GM10248 (cell line): ENCODE results near the gene CHST8.

Experiments
- CTCF ChIA-PET: fragments of 300-600 bp; sonication (Branson Sonifier 250); formaldehyde crosslinking; extraction: SDS; loops from one replicate; lab custom pipeline; 2021; ENCODE audit warnings: antibody characterized with exemption; lab: Yijun Ruan, JAX
- POLR2A ChIA-PET: fragments of 350-650 bp; sonication (Branson Sonifier 250); formaldehyde crosslinking; extraction: SDS; loops from one replicate; lab custom pipeline; 2020; ENCODE audit warnings: antibody characterized with exemption; lab: Yijun Ruan, JAX
- DNase-seq: peaks from one replicate; pipeline ENCODE4 v3.0.0; 2012; ENCODE audit errors: extremely low spot score
- TF ChIP-seq, protein P1 (sequence below): IDR thresholded peaks from 2 replicates; pipeline ENCODE4 v1.5.1; 2012; ENCODE audit warnings: mild to moderate bottlenecking, low read depth; ENCODE audit errors: extremely low read depth, missing control alignments, control extremely low read depth

CHST8 gene

DNA sequence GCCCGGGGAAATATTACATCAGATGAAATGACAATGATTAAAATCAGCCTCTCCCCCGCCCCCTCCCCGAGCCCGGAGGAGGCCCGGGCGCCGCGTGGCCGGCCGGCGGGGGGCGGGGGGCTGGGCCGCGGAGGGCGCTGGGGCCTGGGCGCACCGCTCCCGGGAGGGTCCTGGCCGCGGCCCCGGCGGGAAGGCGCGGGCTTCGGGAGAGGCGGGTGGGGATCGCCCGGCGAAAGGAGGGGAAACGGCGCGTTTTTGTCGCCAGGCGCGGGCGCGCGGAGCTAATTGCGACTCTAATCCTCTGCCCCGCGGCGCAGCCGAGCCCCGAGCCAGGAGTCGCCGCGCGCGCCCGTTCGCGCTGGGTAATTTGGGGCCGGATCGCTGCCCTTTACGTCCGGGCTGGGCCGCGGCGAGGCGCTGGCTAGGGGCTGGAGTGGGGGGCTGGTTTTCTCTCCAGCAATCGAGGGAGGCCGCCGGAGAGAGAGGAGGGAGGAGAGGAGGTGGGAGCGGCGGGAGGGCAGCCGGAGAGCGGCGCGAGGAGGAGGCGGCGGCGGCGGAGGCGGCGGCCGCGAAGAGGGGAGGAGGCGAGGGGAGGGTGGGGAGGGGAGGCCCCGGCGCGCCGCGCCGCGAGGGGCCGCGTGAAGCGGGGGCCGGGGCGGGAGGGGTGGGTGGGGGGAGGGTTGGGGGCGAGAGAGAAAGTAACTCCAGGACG is 174.6 kb downstream of the CHST8 start, which contains the start of gene KCTD15:
Gene KCTD15 (plus strand): TSS at position 707 of the 712 bp plus-strand sequence. CDS start 3,585 bp downstream, outside the sequence.
- no peak for DNase-seq
- POLR2A ChIA-PET = no interaction called here
- TF ChIP-seq, protein P1, sequence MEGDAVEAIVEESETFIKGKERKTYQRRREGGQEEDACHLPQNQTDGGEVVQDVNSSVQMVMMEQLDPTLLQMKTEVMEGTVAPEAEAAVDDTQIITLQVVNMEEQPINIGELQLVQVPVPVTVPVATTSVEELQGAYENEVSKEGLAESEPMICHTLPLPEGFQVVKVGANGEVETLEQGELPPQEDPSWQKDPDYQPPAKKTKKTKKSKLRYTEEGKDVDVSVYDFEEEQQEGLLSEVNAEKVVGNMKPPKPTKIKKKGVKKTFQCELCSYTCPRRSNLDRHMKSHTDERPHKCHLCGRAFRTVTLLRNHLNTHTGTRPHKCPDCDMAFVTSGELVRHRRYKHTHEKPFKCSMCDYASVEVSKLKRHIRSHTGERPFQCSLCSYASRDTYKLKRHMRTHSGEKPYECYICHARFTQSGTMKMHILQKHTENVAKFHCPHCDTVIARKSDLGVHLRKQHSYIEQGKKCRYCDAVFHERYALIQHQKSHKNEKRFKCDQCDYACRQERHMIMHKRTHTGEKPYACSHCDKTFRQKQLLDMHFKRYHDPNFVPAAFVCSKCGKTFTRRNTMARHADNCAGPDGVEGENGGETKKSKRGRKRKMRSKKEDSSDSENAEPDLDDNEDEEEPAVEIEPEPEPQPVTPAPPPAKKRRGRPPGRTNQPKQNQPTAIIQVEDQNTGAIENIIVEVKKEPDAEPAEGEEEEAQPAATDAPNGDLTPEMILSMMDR = no peak
- CTCF ChIA-PET = interaction anchor here (1.5 to 1.7 kb wide), 2 partner anchors 16 to 18 kb away, joined by 4 to 5 read pairs; no protein-coding TSS in a partner anchor

DNA sequence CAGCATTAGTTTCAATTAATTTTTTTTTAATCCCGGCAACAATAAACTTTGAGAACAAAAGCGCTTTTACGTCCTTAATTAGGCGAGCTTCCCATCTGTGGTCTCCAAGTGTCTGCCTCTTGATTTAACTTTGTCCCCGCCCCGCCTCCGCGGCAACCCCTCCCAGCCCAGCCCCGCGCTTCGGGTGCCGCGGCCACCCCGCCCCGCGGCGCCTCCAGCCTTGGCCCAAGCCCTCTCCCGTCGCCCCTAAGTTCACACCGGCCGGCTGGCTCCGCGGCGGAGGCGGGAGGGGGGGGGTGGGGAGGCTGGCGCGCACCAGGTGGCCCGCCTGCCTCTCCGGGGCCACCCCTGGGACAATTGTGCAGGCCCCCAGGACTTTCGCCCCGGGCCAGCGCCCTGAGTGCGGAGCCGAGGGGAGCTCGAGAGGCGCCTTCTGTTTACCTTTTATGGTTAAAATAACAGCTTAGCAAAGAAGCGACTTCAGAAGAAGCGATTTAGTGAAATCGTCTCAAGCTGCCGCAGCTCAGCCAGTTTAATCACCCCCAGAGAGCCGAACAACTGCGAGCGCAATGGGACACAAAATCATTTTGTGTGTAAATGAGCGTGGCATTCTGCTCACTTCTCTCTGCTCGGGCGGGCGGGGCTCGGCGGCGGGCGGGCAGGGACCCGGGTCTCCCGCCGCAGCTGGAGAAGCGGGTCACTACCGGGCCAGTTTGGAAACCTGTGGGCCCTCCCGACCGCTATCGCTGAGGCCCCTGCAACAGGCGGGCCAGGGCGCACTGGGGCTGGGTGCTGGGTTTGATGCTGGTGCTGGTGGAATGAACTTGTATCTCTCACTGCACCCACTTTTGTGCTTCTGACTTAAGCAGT is 176.3 kb downstream of the CHST8 start:
- no peak for DNase-seq
- ChIA-PET CTCF (interaction anchor here (2.4 kb wide), 1 partner anchor 20 kb away, joined by 8 read pairs; no protein-coding TSS in a partner anchor), POLR2A (no interaction called here)
- TF ChIP-seq, protein P1 = no peak

DNA sequence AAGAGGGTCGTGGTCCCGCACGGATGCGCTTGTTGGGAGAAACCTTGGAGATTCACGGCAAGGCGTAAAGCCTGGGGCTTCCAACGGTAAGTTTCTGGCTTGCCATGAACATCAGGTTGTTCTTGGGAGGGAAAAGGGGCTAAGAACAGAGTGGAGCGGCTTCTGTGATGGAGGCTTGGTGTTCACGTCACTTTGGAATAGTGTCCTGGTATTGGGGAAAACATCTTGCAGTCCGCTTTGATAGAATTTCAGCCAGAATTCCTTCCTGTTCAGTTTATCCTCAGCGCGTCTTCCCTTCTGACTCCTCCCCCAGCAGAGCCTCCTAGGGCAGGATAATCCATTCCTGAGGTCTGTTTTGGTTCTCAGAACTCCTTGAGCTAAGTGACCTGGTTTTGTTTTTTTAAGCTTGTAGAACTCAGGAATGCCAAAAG is 176.9 kb downstream of the CHST8 start:
- ChIA-PET POLR2A (no interaction called here), CTCF (interaction anchor here (2.4 kb wide), 1 partner anchor 21 kb away, joined by 8 read pairs; no protein-coding TSS in a partner anchor)
- DNase-seq = no peak

DNA sequence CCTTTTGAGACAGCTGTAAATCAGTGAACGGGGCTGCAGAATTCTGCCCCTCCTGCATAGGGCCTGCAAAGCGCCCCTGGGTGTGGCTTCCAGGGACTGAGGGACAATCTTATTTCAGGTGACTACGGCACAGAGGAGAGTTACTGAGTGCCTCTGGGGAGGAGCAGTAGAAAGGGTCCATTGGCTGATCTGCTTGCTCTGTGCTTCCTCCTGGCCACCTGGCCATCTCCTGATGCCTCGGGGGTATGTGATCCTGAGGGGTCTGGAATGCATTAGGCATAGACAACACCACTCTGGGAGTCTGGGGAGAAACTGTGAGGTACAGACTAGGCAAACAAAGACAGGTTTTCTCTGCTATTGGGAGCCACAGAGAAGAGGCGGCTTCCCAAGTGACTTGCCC is 177.7 kb downstream of the CHST8 start:
- CTCF ChIA-PET = interaction anchor here (2.4 kb wide), 1 partner anchor 21 kb away, joined by 8 read pairs; no protein-coding TSS in a partner anchor
- POLR2A ChIA-PET = no interaction called here
- TF ChIP-seq, protein P1 = no peak
- DNase-seq = no peak

More for the DNA sequence above, 176.9 kb downstream of the CHST8 start:
- TF ChIP-seq, protein P1 = no peak

DNA sequence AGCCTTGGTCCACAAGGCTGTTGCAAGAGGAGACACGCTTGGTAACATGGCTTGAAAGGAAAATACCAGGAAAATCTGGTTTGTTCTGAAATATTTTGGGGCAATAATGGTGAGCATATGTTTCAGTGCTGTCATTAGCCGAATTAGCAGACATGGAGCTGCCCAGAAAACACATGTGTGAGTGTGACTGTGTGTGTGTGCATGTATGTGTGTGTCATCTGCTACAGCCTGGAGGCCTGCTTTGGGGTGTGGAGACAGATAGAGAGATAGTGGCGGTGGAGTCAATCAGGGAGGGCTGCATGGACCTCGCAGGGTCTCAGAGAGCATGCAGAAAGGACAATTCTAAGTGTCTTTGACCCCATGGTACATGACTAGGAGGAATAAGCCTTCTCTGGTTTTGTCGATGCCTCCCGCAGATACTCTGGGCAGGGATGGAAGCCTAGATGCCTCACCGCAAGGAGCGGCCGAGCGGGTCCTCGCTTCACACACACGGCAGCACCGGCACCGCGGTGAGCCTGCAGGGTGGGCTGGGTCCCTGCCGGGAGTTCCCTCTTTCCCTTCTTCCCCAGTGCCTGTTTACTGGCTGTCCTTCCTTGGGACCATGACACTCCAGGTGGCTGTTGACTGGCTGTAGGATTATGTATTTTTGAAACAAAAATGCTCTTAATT is 178.4 kb downstream of the CHST8 start:
- CTCF ChIA-PET = no interaction called here

More for the DNA sequence above, 178.4 kb downstream of the CHST8 start:
- TF ChIP-seq, protein P1 = no peak
- no peak for DNase-seq
- POLR2A ChIA-PET = no interaction called here
